GM23338 (cell line): ENCODE data around the gene C6orf47. TPM values are rescaled to one million over a fixed set of nuclear protein-coding genes. Genes with fewer than 3 reads are reported as not detected.

ENCODE experiments used
- ATAC-seq: fragments of 200-7000 bp; cut with Tn5 transposase; 3 replicates; pipeline ENCODE4 v1.9.1; 2020
- DNase-seq: peaks from one replicate; pipeline ENCODE4 v3.0.0-alpha.2; 2015; ENCODE audit warnings: low spot score
- H2AFZ ChIP-seq: fragments of 200-600 bp; sonication (generic); 2 replicates; pipeline ENCODE4 v1.8.0; 2016; ENCODE audit warnings: antibody characterized with exemption, mild to moderate bottlenecking, moderate library complexity
- H3F3A ChIP-seq: fragments of 200-600 bp; sonication (generic); replicated peaks from 2 replicates; pipeline ENCODE4 v1.8.0; 2017; ENCODE audit warnings: antibody characterized with exemption, mixed run types, low read depth
- H3K27ac ChIP-seq: fragments of 200-600 bp; sonication (generic); 2 replicates; pipeline ENCODE4 v1.6.1; 2016; ENCODE audit warnings: low read depth
- H3K27me3 ChIP-seq: fragments of 200-600 bp; sonication (generic); 2 replicates; pipeline ENCODE4 v1.8.0; 2016; ENCODE audit warnings: mild to moderate bottlenecking, mixed run types, moderate library complexity; ENCODE audit not compliant: insufficient read depth
- H3K36me3 ChIP-seq: fragments of 200-600 bp; sonication (generic); 2 replicates; pipeline ENCODE4 v1.8.0; 2016; ENCODE audit warnings: mild to moderate bottlenecking; ENCODE audit not compliant: insufficient read depth
- H3K4me1 ChIP-seq: fragments of 200-600 bp; sonication (generic); 2 replicates; pipeline ENCODE4 v1.8.0; 2016; ENCODE audit warnings: mild to moderate bottlenecking, moderate library complexity; ENCODE audit not compliant: insufficient read depth
- H3K4me2 ChIP-seq: fragments of 200-600 bp; sonication (generic); 2 replicates; pipeline ENCODE4 v1.7.1; 2017; ENCODE audit warnings: mixed run types
- H3K4me3 ChIP-seq: fragments of 200-600 bp; sonication (generic); 2 replicates; pipeline ENCODE4 v1.6.1; 2016; ENCODE audit warnings: mixed run types
- H3K79me2 ChIP-seq: fragments of 200-600 bp; sonication (generic); replicated peaks from 2 replicates; pipeline ENCODE4 v1.8.0; 2017; ENCODE audit warnings: mild to moderate bottlenecking; ENCODE audit not compliant: insufficient read depth
- H3K9me2 ChIP-seq: fragments of 200-600 bp; sonication (generic); 2 replicates; pipeline ENCODE4 v1.8.0; 2017; ENCODE audit not compliant: insufficient read depth
- H4K20me1 ChIP-seq: fragments of 200-600 bp; sonication (generic); replicated peaks from 2 replicates; pipeline ENCODE4 v1.8.0; 2017; ENCODE audit warnings: mild to moderate bottlenecking; ENCODE audit not compliant: insufficient read depth
- H3K27ac Mint-ChIP-seq: 2 replicates; pipeline ENCODE4 v1.8.0; 2020; ENCODE audit warnings: inconsistent platforms, mild to moderate bottlenecking, moderate library complexity, mixed read lengths
- H3K27me3 Mint-ChIP-seq: 3 replicates; pipeline ENCODE4 v1.8.0; 2022; ENCODE audit warnings: low read depth, mild to moderate bottlenecking, moderate library complexity, mixed read lengths, inconsistent platforms; ENCODE audit not compliant: insufficient read depth, poor library complexity
- H3K36me3 Mint-ChIP-seq: 3 replicates; pipeline ENCODE4 v1.8.0; 2021; ENCODE audit warnings: low read depth, mild to moderate bottlenecking, inconsistent platforms, moderate library complexity, mixed read lengths
- H3K4me1 Mint-ChIP-seq: 3 replicates; pipeline ENCODE4 v1.8.0; 2020; ENCODE audit warnings: mild to moderate bottlenecking, inconsistent platforms, mixed read lengths
- H3K4me3 Mint-ChIP-seq: 3 replicates; pipeline ENCODE4 v1.8.0; 2021; ENCODE audit warnings: moderate library complexity, mild to moderate bottlenecking, inconsistent platforms, mixed read lengths
- H3K9me3 Mint-ChIP-seq: 3 replicates; pipeline ENCODE4 v1.8.0; 2020; ENCODE audit warnings: moderate library complexity, mild to moderate bottlenecking, inconsistent platforms, mixed read lengths
- CREB1 ChIP-seq: fragments of 250-450 bp; sonication (Bioruptor Pico); IDR thresholded peaks from 2 replicates; pipeline ENCODE4 v1.5.0; 2020; ENCODE audit warnings: low read depth, mild to moderate bottlenecking, moderate library complexity
- ETS1 ChIP-seq: IDR thresholded peaks from 2 replicates; pipeline ENCODE4 v1.6.1; 2016; ENCODE audit warnings: antibody characterized with exemption
- EZH2phosphoT487 ChIP-seq: fragments of 200-600 bp; sonication (generic); IDR thresholded peaks from one replicate; pipeline ENCODE4 v1.8.1; 2018; ENCODE audit warnings: antibody characterized with exemption; ENCODE audit not compliant: unreplicated experiment
- JUNB ChIP-seq: IDR thresholded peaks from one replicate; pipeline ENCODE4 v1.6.1; 2016; ENCODE audit warnings: antibody characterized with exemption; ENCODE audit not compliant: unreplicated experiment
- NANOG ChIP-seq: IDR thresholded peaks from 2 replicates; pipeline ENCODE4 v1.6.1; 2016; ENCODE audit warnings: antibody characterized with exemption, borderline replicate concordance
- POLR2AphosphoS5 ChIP-seq: IDR thresholded peaks from 2 replicates; pipeline ENCODE4 v1.6.1; 2016; ENCODE audit warnings: antibody characterized with exemption, low read depth
- STAT1 ChIP-seq: IDR thresholded peaks from one replicate; pipeline ENCODE4 v1.6.1; 2016; ENCODE audit warnings: antibody characterized with exemption; ENCODE audit not compliant: unreplicated experiment
- ZNF114 ChIP-seq: fragments of 250-450 bp; sonication (Bioruptor Pico); IDR thresholded peaks from 2 replicates; pipeline ENCODE4 v1.5.0; 2020; ENCODE audit warnings: mild to moderate bottlenecking, moderate library complexity
- ZNF331 ChIP-seq: fragments of 250-450 bp; sonication (Bioruptor Pico); IDR thresholded peaks from 2 replicates; pipeline ENCODE4 v1.5.0; 2020; ENCODE audit warnings: low read depth, mild to moderate bottlenecking, moderate library complexity
- polyA plus RNA-seq: library from polyadenylated mRNA; unstranded; fragments of >200 nt; fragmentation: Nextera tagmentation; extraction: Ambion mirVana; gene quantifications from 2 replicates; pipeline ENCODE4 v1.2.1, GENCODE V29; 2016
- total RNA-seq: library from RNA; depleted of rRNA; stranded (reverse); fragments of >200 nt; shearing (Covaris generic); gene quantifications from 2 replicates; pipeline ENCODE4 v1.2.3, GENCODE V29; 2014
- TF ChIP-seq, protein P1 (sequence below): IDR thresholded peaks from one replicate; pipeline ENCODE4 v1.6.1; 2018; ENCODE audit warnings: antibody characterized with exemption; ENCODE audit not compliant: unreplicated experiment
- TF ChIP-seq, protein P2 (sequence below), 2 experiments: fragments of 200-600 bp in 1 of 2; sonication (generic) in 1 of 2; conservative IDR thresholded peaks; 2 replicates each; pipeline versions ENCODE4 v1.5.1 to v1.6.1; 2016 to 2017; ENCODE audit warnings: antibody characterized with exemption in 2 of 2, low read depth in 2 of 2, mild to moderate bottlenecking in 2 of 2, moderate library complexity in 1 of 2

Gene C6orf47
- total and polyA plus RNA-seq, 2 experiments from 2014 or later, result 9.4 to 12.8 TPM

DNA sequence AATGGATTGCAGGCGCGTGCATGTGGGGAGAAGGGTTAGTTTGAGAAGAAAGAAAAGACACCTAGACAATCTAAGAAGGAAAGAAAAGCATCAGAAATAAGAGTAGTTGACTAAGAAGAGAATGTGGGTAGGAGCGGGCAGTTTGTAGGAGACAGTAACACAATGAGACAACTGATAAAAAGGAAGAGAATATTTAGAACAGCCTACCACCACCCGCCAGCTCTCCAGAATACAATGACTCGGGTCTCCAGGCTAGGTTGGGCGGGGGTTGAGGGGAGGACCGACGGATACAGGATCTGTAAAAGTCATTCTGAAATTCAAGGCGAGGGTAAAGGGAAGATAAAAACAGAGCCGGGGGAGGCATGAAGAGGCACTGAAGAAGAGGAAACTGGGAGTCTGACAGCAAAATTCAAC, 41.8 kb upstream of the C6orf47 start (continued):
- TF ChIP-seq, protein P1, sequence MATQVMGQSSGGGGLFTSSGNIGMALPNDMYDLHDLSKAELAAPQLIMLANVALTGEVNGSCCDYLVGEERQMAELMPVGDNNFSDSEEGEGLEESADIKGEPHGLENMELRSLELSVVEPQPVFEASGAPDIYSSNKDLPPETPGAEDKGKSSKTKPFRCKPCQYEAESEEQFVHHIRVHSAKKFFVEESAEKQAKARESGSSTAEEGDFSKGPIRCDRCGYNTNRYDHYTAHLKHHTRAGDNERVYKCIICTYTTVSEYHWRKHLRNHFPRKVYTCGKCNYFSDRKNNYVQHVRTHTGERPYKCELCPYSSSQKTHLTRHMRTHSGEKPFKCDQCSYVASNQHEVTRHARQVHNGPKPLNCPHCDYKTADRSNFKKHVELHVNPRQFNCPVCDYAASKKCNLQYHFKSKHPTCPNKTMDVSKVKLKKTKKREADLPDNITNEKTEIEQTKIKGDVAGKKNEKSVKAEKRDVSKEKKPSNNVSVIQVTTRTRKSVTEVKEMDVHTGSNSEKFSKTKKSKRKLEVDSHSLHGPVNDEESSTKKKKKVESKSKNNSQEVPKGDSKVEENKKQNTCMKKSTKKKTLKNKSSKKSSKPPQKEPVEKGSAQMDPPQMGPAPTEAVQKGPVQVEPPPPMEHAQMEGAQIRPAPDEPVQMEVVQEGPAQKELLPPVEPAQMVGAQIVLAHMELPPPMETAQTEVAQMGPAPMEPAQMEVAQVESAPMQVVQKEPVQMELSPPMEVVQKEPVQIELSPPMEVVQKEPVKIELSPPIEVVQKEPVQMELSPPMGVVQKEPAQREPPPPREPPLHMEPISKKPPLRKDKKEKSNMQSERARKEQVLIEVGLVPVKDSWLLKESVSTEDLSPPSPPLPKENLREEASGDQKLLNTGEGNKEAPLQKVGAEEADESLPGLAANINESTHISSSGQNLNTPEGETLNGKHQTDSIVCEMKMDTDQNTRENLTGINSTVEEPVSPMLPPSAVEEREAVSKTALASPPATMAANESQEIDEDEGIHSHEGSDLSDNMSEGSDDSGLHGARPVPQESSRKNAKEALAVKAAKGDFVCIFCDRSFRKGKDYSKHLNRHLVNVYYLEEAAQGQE, result no peak
- TF ChIP-seq, protein P2, sequence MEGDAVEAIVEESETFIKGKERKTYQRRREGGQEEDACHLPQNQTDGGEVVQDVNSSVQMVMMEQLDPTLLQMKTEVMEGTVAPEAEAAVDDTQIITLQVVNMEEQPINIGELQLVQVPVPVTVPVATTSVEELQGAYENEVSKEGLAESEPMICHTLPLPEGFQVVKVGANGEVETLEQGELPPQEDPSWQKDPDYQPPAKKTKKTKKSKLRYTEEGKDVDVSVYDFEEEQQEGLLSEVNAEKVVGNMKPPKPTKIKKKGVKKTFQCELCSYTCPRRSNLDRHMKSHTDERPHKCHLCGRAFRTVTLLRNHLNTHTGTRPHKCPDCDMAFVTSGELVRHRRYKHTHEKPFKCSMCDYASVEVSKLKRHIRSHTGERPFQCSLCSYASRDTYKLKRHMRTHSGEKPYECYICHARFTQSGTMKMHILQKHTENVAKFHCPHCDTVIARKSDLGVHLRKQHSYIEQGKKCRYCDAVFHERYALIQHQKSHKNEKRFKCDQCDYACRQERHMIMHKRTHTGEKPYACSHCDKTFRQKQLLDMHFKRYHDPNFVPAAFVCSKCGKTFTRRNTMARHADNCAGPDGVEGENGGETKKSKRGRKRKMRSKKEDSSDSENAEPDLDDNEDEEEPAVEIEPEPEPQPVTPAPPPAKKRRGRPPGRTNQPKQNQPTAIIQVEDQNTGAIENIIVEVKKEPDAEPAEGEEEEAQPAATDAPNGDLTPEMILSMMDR (conservative IDR thresholded peaks at IDR 0.05; ENCODE audit: low read depth in 2 of 2), result no peak
- TF ChIP-seq STAT1 (no peak), JUNB (no peak), EZH2phosphoT487 (no peak), ZNF331 (CRISPR knock-in tag) (no peak), CREB1 (CRISPR knock-in tag) (no peak)

DNA sequence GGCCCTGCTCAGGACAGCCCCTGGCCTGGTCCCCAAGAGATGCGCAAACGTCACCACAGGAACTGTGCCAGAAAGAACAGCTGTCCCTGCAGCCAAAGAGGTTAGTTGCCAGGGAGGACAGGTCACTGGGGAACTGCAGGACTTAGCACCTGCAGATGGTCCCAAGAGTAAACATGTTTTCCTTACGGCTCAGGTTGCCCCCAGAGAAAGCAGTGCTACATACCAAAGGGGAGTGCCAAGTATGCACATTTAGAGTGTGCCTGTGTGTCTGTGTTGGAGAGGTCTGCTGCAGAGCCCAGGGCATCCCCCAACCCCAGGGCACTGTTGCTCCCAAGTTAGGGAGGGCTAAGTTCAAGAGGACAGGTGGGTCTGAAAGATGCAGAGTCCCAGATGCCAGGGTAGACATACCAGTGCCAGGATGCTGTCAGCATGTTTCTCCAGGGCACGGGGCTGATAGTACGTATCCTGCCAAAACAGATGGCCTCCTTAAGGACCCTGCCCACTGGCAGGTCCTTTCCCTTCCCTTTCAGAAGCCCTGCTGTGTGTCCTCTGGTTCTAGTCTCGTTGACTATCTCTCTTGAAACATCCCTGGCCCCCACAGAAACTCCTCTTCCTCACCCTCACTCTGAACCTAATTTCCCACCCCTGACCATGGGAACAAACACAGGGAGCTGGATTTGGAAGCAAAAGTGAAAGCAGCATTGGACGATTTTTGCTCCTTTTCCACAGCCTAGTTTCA, 41.3 kb upstream of the C6orf47 start:
- Histone ChIP-seq H3K4me3 (peak overlapping the region; percentile 80), H3K4me2 (peak overlapping the region; percentile 86), H3F3A (peaks cover 3% of the 10 kb centered on the region; the same call in 1 of the 2 replicates), H2AFZ (peak overlapping the region; percentile 80; the same call in 1 of the 2 replicates), H3K27ac (no peak overlapping the region), H3K4me1 (peaks cover 5% of the 10 kb centered on the region; the same call in 1 of the 2 replicates), H3K27me3 (no peaks in the 10 kb centered on the region), H3K79me2 (peaks cover 14% of the 10 kb centered on the region), H4K20me1 (peaks cover 3% of the 10 kb centered on the region; the same call in 1 of the 2 replicates), H3K9me2 (no peaks in the 10 kb centered on the region), H3K36me3 (no peaks in the 10 kb centered on the region)
- H3K4me3 Mint-ChIP-seq, result peak overlapping the region; percentile 96
- H3K36me3 Mint-ChIP-seq, result peaks cover 8% of the 10 kb centered on the region; the same call in 2 of the 3 replicates
- peaks cover 10% of the 10 kb centered on the region for H3K4me1 Mint-ChIP-seq
- peaks cover 6% of the 10 kb centered on the region for H3K27me3 Mint-ChIP-seq
- no peak for DNase-seq
- peak overlapping the region; percentile 95 for H3K27ac Mint-ChIP-seq
- ATAC-seq, result no peak
- H3K9me3 Mint-ChIP-seq, result no peaks in the 10 kb centered on the region
- no peak for TF ChIP-seq CREB1 (CRISPR knock-in tag)
- TF ChIP-seq ETS1, result no peak
- TF ChIP-seq ZNF114 (CRISPR knock-in tag), result no peak
- no peak for TF ChIP-seq NANOG
- no peak for TF ChIP-seq POLR2AphosphoS5
- no peak for TF ChIP-seq ZNF331 (CRISPR knock-in tag)
- no peak for TF ChIP-seq JUNB
- TF ChIP-seq EZH2phosphoT487, result no peak
